GM21447 (cell line): ENCODE data around the gene GMCL2.

Experiments
- ATAC-seq: cut with Tn5 transposase; IDR thresholded peaks from one replicate; pipeline ENCODE4 v1.9.1; 2021; ENCODE audit not compliant: unreplicated experiment

The GMCL2 gene

DNA sequence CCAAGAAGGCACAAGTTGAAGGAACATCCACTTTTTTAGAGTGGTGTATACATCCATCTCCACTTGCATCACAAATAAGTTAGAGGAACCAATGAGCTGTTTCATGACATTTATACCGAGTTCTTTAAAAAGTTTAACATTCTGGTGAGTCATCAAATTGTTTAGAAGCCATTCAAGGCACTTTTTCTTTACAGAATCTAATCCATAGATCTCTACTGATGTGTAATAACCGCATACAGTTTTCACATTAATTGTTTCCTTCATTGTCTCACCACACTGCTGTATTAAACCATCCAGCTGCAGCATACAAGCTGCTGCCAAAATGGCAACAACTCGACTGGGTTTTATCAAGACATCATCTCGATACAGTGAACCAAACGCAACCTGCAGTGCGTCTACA, 744 bp downstream of the GMCL2 start:
- ATAC-seq = no peak

DNA sequence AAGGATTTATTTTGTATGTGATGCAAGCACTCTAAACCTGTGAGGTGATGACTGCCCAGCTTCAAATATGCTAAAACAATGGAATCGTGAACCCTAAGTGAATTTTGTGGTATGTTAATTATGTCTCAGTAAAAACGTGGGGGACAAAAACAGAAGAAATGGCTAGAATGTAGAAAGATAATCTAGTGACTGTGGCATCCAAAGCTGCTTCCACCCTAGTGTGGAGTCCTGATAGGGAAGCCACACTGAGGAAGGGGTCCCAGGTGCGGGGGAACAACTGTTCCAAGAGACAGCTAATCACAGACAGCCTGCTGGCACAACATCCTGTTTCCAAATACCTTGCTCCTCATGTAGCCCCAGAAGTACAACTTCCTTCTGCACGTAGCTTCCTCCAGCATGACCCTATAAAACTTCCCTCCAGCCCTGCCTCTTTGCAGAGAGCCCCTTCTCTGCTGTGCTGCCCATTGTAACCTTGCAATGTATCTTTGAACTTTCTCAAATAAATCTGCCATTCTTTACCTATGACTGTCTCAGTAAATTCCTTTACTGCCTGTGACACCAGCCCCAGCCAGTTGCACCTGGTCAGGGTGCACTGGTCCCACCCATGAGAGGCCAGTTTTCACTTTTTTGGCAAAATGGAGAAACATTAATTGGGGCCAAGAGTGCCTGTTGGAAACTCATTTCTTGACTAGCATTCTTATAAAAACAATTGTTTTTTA, 4.9 kb downstream of the GMCL2 start:
- no peak for ATAC-seq

DNA sequence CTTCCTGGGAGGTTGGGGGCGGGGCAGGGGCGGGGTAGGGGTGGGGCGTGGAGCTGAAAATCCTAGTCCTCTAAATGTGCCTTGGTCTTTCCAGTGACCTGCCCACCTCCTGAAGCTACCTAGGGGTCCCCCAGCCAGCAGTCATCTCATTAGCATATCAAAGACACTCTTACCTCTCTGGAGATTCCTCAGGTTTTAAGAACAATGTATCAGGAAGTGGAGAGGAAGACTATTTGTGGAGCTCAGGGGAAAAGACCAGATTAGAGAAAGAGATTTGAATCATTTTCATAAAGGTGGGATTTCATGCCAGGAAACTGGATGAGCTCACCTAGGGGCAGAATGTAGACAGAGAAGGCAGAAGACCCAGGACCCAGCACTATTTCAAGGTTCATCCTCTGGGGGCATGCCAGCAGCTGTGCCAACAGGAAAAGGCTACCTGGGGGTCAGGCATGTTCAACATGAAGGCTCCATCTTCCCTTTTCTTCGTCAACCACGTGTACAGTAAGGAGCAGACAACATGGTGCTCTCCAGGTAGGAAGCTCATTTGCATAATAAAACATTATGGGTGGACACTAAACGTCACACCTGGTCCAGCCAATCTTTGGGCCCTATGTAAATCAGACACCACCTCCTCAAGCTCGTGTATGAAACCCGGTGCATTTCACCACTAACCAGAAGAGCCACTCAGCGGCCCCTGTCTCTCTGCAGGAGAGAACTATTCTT, 6.9 kb downstream of the GMCL2 start:
- no peak for ATAC-seq

DNA sequence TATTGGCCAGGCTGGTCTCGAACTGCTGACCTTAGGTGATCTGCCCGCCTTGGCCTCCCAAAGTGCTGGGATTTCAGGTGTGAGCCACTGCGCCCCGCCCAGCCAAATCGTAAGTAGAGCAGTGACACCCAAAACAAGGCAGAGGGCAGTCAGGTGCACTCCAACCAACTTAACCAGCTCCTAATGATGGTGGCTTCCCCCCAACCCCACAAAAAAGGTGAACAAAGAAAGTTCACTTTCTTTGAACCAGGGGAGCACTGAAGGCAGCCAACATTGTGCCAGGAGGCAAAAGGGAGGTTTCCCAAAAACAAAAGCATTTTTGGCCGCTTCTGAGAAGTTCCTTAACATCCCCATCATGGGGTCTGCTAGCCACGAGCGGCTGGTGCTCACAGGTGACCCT, 9.6 kb downstream of the GMCL2 start:
- no peak for ATAC-seq

DNA sequence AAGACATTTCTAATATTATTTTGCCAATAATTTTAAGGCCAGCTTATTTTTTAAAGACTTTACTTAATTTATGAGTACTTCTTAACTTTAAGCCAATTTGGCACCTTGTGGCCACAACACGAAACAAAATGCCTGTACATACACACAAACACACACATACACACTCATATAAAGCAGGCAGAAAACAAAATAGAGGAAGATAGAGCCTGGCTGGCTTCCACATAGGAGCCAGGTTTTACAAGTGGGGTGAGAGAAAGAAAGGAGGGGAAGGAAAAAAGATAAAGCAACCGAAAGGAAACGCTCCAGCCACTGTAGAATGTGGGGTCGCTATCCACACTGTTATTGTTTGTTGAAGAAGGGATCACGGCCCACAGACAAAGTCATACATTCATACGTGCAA, 10.4 kb downstream of the GMCL2 start:
- ATAC-seq = no peak

DNA sequence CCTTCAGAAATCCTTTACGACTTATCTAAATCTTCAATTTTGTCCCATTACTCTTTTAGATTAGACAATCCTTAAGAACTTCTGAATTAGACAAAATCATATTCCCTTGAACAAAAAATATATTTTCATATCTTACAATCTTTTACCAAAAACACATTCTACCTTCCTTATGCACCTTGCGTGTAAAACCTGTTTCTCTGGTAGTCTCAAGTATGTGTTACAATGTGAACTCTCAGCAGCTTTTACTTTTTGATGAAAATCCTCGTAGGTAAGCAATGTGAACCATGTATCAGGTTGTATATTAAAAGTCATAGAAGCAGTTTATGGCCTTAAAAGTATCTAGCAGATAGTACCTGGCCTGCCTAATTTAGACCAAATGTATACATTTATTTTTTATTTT, 12.7 kb downstream of the GMCL2 start:
- ATAC-seq = no peak

DNA sequence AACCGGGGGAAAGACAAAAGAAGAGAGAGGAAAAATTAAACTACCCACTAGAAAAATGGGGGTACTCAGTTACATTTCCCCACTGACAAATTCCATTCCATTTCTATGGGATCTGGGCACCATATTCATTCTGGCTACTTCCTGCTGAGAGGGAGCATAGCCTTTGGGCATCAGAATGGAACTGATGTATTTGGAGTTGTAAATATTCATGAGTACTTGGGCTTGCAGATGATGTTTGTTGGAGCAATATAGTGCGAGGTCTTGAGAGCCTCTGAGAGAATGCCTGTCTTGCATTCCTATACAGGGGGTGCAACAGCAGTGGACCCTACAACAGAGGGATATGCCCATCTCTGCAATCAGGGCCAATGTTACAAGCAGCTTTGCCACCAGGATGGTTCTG, 16.7 kb downstream of the GMCL2 start:
- no peak for ATAC-seq

DNA sequence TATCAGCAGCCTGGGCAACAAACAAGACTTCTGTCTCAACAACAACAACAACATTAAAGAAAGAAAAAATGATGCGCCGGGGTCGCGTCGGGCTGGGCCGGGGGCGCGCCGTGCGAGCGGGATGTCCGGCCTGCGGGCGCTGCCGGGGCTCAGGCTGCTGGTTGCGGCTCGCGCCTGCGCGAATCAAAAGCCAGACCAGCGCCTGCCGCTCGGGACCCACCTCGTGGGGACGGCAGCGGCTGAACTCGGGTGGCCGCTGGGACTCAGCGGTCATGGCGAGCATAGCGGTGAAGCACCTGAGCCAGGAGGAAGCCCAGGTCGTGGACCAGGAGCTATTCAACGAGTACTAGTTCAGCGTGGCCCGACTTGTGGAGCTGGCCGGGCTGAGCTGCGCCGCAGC, 21.6 kb downstream of the GMCL2 start:
- ATAC-seq = no peak

DNA sequence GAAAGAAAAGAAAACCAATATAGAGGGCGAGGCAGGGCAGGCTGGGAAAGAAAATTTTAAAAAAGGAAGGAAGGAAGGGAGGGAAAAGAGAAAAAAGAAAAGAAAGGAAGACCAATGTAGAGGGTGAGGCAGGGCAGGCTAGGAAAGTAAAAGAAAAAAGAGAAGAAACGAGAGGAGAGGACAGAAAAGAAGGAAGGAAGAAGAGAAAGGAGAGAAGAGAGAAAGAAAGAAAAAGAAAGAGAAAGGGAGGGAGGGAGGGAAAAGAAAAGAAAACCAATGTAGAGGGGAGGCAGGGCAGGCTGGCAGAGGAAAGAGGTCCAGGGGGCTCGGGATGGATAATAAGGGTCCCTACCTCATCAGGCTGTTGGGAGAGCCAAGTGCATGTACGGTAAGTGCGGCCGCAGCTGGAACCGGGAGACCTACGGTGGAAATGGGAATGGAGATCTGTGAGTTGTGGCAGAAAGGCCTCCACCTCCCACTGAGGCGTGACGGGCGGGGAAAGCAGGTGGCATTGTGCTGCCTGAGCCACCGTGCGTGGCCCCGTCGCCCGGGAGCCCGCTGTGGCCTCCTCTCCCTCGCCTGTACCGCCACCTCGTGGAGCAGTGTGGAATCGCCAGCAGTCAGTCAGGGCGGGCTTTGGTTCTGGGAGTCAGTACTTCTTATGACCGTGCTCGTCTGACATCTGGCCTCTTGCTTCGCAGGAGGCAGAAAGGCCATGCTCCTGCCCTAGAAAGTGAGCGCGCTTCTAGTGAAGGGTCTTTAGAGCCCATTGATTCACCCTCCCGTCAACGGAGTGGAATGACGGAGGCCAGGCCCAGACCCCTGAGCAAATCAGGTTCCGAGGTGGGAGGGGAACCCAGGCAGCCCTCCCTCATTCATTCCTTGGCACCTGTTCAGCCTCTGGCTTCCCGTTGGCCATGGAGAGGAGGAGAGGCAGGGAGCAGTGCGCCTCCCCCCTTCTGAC, 23.1 kb downstream of the GMCL2 start:
- ATAC-seq = peak; percentile 91

DNA sequence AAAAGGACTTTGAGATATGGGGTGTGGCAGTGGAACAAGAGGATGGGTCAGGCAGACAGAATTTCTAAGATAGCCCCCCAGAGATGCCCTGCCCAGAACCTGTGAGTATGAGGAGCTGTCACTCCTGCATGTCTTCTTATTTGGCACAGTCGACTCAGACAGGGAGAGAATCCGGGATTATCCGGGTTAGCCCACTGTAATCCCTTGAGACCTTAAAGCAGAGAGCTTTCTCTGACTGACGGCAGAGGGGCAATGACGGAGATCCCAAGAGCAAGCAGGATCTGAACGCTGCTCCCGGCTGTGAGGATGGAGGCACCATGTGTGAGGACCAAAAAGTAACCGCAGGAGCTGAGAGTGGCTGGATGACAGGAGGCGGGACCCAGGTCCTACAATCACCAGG, 24.7 kb downstream of the GMCL2 start:
- no peak for ATAC-seq

DNA sequence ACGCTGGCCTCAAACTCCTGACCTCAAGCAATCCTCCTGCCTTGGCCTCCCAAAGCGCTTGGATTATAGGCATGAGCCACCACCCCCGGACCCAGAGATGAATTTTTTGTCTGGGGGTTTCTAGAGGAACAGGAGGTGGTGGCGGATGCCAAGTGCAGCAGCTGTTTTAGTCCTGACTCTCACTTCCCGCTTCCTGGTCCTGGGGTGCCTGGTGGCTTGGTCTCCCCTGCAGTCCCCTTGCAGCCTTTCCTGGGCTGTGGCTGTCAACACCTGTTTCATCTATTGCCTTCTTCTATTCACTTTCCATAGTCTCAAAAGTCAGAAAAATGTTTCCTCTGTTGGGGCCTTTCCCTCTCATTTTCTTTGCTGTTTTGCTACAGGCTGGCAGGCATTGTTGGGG, 27.0 kb downstream of the GMCL2 start:
- no peak for ATAC-seq

DNA sequence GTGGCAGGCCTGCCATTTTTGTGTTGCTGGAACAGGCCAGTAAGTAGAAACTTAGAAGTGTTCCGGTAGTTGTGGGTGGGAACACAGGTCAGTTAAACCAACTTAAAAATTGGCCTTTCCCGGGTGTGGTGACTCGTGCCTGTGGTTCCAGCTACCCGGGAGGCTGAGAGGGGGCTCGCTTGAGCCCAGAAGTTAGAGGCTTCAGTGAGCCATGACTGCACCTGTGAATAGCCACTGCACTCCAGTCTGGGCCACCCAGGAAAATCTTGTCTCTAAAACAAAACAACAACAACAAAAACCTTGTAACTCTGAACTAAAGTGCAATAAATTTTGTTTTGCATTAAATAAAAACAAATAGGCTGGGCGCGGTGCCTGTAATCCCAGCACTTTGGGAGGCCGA, 32.1 kb downstream of the GMCL2 start:
- ATAC-seq = no peak

DNA sequence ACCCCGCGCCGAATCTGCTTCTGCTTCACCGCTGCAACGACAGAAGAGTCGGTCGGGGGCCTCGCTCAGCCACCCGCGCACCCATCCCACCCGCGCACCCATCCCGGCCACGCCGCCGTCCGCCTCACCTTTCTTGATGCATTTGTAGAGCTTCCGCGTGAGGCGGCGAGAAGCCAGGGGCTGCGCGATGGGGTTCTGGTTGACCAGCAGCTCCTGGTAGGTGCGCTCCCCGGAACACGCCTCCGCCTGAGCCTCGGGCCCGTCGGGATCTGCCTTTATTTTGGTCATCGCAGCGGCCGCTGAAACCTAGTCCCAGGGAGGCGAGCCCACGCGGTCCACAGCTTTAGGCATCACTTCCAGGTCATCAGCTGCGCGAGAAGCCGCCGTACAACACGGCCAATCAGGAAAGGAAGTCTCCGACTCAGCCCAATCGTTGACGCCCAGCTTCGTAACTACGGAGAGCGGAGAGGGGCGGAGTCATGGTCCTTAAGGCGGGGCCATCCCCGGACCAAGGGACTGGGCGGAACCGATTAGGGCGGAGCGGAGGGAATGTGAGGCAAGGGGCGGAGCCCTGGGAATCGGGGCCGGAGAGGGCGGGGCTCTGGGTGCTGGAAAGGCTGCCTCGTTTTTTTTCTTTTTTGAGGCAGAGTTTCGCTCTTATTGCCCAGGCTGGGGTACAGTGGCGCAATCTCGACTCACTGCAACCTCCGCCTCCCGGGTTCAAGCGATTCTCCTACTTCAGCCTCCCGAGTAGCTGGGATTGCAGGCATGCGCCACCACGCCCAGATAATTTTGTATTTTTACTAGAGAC, 33.4 kb downstream of the GMCL2 start, which contains the start of gene NHP2:
Gene NHP2, minus strand, starts transcription at position 356 of the 811 bp plus-strand sequence. Its CDS starts 68 bp downstream, at position 288.
- peak; percentile 98 for ATAC-seq

DNA sequence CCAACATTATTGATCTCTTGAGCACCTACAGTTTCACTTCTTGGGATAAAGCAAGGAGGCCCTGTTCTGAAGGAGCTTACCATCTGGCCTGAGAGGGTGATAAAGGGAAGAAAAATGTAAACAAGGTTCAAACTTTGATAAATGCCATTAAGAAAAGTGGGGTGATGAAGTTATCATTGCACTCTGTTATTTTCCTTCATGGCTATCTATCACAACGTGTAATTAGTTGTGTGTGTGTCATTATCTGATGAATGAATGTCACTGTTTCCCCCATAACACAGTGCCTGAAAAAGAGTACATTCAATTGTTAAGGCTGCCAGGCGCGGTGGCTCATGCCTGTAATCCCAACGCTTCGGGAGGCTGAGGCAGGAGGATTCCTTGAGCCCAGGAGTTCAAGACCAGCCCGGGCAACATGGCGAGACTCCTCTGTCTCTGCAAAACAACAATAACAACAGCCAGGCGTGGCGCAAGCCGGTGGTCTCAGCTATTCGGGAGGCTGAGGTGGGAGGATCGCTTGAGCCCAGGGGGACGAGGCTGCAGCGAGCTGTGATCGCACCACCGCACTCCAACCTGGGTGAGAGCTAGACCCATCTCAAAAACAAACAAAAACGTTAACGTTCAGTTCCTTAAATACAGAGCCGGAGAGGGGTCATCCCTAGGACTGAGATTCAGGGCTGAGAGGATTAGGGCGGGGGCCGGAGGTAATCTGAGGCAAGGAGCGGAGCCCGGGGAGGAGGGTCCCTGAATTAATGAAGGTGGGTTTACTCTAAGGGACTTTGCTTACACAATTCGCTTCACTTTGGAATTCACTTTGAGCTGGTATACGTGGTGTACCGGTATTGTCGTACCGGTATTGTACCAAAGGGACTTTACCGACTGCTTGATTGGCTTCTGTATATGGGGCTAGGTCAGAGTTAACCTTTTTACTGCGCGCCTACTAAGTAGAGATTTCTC, 34.4 kb downstream of the GMCL2 start:
- ATAC-seq = no peak

DNA sequence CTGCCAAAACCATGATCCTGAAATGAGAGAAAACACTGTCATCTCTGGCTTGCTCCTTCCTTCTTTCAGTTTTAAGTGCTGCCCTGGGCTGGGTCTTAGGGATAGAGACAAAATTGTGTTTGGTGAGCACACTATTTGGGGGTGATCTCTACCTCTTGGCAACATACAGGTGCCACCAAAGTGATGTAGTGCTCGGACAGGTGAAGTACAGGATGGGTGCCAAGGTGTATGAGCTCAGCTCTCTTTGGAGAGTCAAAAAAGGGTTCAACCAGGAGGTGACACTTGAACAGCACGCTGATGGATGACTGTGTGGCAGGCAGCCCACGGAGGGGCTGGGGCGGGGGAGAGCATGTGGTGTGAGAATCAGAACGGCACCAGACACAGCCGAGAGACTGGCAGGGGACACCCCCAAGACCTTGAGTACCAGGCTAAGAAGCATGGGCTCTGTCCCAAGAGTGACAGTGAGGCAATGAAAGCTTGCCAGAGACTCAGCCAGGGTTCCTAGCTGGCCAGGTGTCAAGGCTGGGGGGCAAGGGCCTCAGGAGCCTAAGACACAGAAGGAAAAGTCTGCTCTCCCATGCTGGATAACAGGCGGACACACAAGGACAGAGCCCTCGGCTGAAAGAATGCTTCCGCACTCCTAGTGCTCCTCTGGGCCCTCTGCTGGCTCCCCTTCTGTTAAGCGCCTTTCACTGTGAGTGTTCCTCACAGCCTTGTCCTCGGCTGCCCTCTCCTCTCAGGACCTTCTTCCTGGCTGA, 36.0 kb downstream of the GMCL2 start:
- ATAC-seq = no peak

DNA sequence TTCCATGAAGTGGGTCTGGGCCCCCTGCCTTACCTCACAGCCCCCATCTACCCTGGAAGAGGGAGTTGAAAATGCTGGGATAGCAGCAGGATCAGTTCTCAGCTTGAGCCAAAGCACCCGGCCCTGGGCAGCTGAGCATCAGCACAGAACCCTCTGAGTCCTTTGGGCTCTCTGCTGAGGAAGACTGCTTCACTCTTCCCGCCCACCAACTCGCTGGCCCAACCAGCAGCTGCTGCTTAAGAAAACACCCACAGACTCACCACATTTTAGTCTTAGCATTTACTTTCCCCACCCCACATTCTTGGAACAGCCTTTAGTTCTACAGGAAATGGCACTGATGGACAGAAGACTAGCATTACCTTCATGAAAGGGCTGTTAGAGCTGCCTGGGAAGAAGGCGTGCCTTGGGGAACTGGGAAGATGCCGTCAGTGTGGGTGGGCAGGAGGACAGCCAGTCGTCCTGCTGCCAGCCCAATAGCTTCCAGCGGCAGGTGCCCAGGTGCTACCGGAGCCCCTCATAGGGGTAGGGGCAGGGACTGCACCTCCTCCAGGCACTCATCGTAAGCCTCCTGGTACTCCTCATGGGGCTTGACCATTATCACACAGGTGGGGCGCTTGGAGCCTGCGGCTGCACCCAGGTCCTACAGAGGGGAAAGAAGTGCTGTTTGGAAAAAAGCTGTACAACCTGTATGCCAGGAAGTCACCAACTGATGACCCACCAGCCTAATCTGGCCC, 37.8 kb downstream of the GMCL2 start:
- ATAC-seq = no peak

DNA sequence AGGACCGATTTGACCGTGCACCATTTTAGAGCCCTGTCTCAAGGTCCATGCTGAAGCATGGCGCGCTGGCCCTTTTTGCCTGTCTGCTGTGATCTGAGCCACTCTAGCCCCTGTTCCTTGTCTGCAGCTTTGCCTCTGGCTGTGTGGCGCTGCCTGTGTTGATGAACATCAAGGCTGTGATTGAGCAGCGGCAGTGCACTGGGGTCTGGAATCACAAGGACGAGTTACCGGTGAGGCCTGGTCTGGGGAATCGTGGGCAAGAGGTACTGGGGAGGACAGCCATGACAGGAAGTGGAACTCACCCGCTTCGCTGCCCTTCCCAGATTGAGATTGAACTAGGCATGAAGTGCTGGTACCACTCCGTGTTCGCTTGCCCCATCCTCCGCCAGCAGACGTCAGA, 39.8 kb downstream of the GMCL2 start:
- ATAC-seq = no peak
